NCI-H2107 treated with DMSO at 0.1 percent for 48 hours (cell line): Measurements from ENCODE around the gene ADCY2.

Source experiments
- DNase-seq: peaks from one replicate; lab custom pipeline; 2025; ENCODE audit not compliant: unreplicated experiment; lab: John Stamatoyannopoulos, UW

ADCY2 gene

GRCh38 chr5:7659420-7659819 is 263.5 kb downstream of the ADCY2 start:
- DNase-seq: peak; percentile 74

- DNase-seq: no peak
Measured at GRCh38 chr5:7662289-7662688, 266.4 kb downstream of the ADCY2 start.

- no peak for DNase-seq
Measured at GRCh38 chr5:7663808-7664207, 267.9 kb downstream of the ADCY2 start.

GRCh38 chr5:7664208-7664607 is 268.3 kb downstream of the ADCY2 start:
- no peak for DNase-seq

- DNase-seq: no peak
Measured at GRCh38 chr5:7667216-7667767, 271.4 kb downstream of the ADCY2 start.

- no peak for DNase-seq
Measured at GRCh38 chr5:7668161-7668560, 272.2 kb downstream of the ADCY2 start.

- no peak for DNase-seq
Measured at GRCh38 chr5:7668627-7669026, 272.7 kb downstream of the ADCY2 start.

GRCh38 chr5:7671381-7671993 is 275.5 kb downstream of the ADCY2 start:
- DNase-seq: no peak

- DNase-seq: no peak
Measured at GRCh38 chr5:7673658-7674057, 277.7 kb downstream of the ADCY2 start.

GRCh38 chr5:7676455-7676854 is 280.5 kb downstream of the ADCY2 start:
- no peak for DNase-seq

GRCh38 chr5:7678030-7678429 is 282.1 kb downstream of the ADCY2 start:
- no peak for DNase-seq

GRCh38 chr5:7679663-7680062 is 283.7 kb downstream of the ADCY2 start:
- no peak for DNase-seq

- no peak for DNase-seq
Measured at GRCh38 chr5:7680260-7680659, 284.3 kb downstream of the ADCY2 start.

- DNase-seq: no peak
Measured at GRCh38 chr5:7682379-7682778, 286.4 kb downstream of the ADCY2 start.

- no peak for DNase-seq
Measured at GRCh38 chr5:7683753-7684152, 287.8 kb downstream of the ADCY2 start.

- DNase-seq: no peak
Measured at GRCh38 chr5:7684826-7685225, 288.9 kb downstream of the ADCY2 start.

- no peak for DNase-seq
Measured at GRCh38 chr5:7686794-7687193, 290.9 kb downstream of the ADCY2 start.

- DNase-seq: no peak
Measured at GRCh38 chr5:7690557-7690956, 294.6 kb downstream of the ADCY2 start.

- no peak for DNase-seq
Measured at GRCh38 chr5:7705261-7705660, 309.3 kb downstream of the ADCY2 start.

- no peak for DNase-seq
Measured at GRCh38 chr5:7705736-7706135, 309.8 kb downstream of the ADCY2 start.

- DNase-seq: no peak
Measured at GRCh38 chr5:7706256-7706655, 310.3 kb downstream of the ADCY2 start.

GRCh38 chr5:7714119-7714518 is 318.2 kb downstream of the ADCY2 start:
- DNase-seq: no peak

- no peak for DNase-seq
Measured at GRCh38 chr5:7714697-7715096, 318.8 kb downstream of the ADCY2 start.
